CD14-positive monocyte (primary cell): ENCODE data around the gene MORN1. TPM values are rescaled to one million over a fixed set of nuclear protein-coding genes. Genes with fewer than 3 reads are reported as not detected.
A peak's percentile ranks its signal among the peaks of the same experiment; 100 is the strongest.

Source experiments
- DNase-seq, 3 donors: peaks; one replicate each; pipeline ENCODE4 v3.0.0-alpha.2; 2011 to 2022
- H2AFZ ChIP-seq: 2 replicates; pipeline ENCODE4 v1.6.0; 2012; ENCODE audit warnings: mild to moderate bottlenecking, low read depth, low read length, inconsistent platforms; ENCODE audit not compliant: insufficient read depth, poor library complexity, severe bottlenecking
- H3K27ac ChIP-seq, 2 donors: 1 replicate in 1 of 2; 2 replicates in 1 of 2; pipeline ENCODE4 v1.5.1; 2012 to 2013; ENCODE audit warnings: low read length in 2 of 2, control low read depth in 1 of 2, inconsistent platforms in 1 of 2, low read depth in 1 of 2, mild to moderate bottlenecking in 1 of 2
- H3K27me3 ChIP-seq, 2 donors: one replicate each; pipeline versions ENCODE4 v1.6.0 to v1.6.1; 2011 to 2013; ENCODE audit warnings: low read length in 2 of 2; ENCODE audit not compliant: control insufficient read depth in 2 of 2, insufficient read depth in 2 of 2
- H3K36me3 ChIP-seq, 2 donors: replicated peaks in 1 of 2; 1 replicate in 1 of 2; 2 replicates in 1 of 2; pipeline versions ENCODE4 v1.5.1 to v1.6.1; 2012 to 2013; ENCODE audit warnings: low read length in 2 of 2, control low read depth in 1 of 2, inconsistent platforms in 1 of 2, mild to moderate bottlenecking in 1 of 2; ENCODE audit not compliant: insufficient read depth in 2 of 2, control insufficient read depth in 1 of 2
- H3K4me1 ChIP-seq, 2 donors: 1 replicate in 1 of 2; 2 replicates in 1 of 2; pipeline versions ENCODE4 v1.5.1 to v1.6.1; 2012 to 2013; ENCODE audit warnings: low read length in 2 of 2, control low read depth in 1 of 2, inconsistent platforms in 1 of 2, mild to moderate bottlenecking in 1 of 2, moderate library complexity in 1 of 2; ENCODE audit not compliant: insufficient read depth in 2 of 2, control insufficient read depth in 1 of 2
- H3K4me2 ChIP-seq: replicated peaks from 2 replicates; pipeline ENCODE3; 2012; ENCODE audit warnings: low read length, moderate library complexity, mild to moderate bottlenecking; ENCODE audit not compliant: poor library complexity, severe bottlenecking; ENCODE audit errors: extremely low read depth
- H3K4me3 ChIP-seq, 3 experiments: fragments of 200-600 bp in 1 of 3; sonication (generic) in 1 of 3; replicated peaks in 1 of 3; 1 replicate in 2 of 3; 2 replicates in 1 of 3; pipeline ENCODE4 v1.5.1; 2011 to 2013; ENCODE audit warnings: low read length in 3 of 3, mild to moderate bottlenecking in 3 of 3, control low read depth in 2 of 3, low read depth in 2 of 3, inconsistent platforms in 1 of 3, moderate library complexity in 1 of 3
- H3K79me2 ChIP-seq: 2 replicates; pipeline ENCODE4 v1.6.0; 2012; ENCODE audit warnings: mild to moderate bottlenecking, control low read depth, inconsistent platforms, low read length, moderate library complexity; ENCODE audit not compliant: insufficient read depth
- H3K9ac ChIP-seq: 2 replicates; pipeline ENCODE4 v1.6.0; 2017; ENCODE audit warnings: low read length, mild to moderate bottlenecking; ENCODE audit not compliant: insufficient read depth, poor library complexity, severe bottlenecking
- H3K9me3 ChIP-seq, 2 donors: replicated peaks in 1 of 2; 1 replicate in 1 of 2; 2 replicates in 1 of 2; pipeline versions ENCODE4 v1.5.1 to v1.6.1; 2012 to 2013; ENCODE audit warnings: low read length in 2 of 2, control low read depth in 1 of 2; ENCODE audit not compliant: control insufficient read depth in 1 of 2, insufficient read depth in 1 of 2
- H4K20me1 ChIP-seq: 2 replicates; pipeline ENCODE4 v1.6.0; 2012; ENCODE audit warnings: mild to moderate bottlenecking, low read length, control low read depth, moderate library complexity; ENCODE audit not compliant: insufficient read depth
- H3K27ac Mint-ChIP-seq, 7 donors: one replicate each; pipeline ENCODE4 v1.8.0; 2020; ENCODE audit warnings: mild to moderate bottlenecking in 7 of 7, mixed read lengths in 7 of 7, moderate library complexity in 6 of 7, inconsistent platforms in 2 of 7
- H3K27me3 Mint-ChIP-seq, 3 donors: one replicate each; pipeline ENCODE4 v1.8.0; 2021 to 2022; ENCODE audit warnings: low read depth in 3 of 3, mild to moderate bottlenecking in 3 of 3, mixed read lengths in 3 of 3, moderate library complexity in 3 of 3, inconsistent platforms in 1 of 3
- H3K36me3 Mint-ChIP-seq, 2 donors: one replicate each; pipeline ENCODE4 v1.8.0; 2020; ENCODE audit warnings: mixed read lengths in 2 of 2, inconsistent platforms in 1 of 2, mild to moderate bottlenecking in 1 of 2
- H3K4me1 Mint-ChIP-seq: one replicate; pipeline ENCODE4 v1.8.0; 2020; ENCODE audit warnings: mild to moderate bottlenecking, mixed read lengths
- H3K4me3 Mint-ChIP-seq, 2 donors: one replicate each; pipeline ENCODE4 v1.8.0; 2020; ENCODE audit warnings: mild to moderate bottlenecking in 2 of 2, mixed read lengths in 2 of 2, moderate library complexity in 1 of 2
- H3K9me3 Mint-ChIP-seq, 7 donors: one replicate each; pipeline ENCODE4 v1.8.0; 2020 to 2022; ENCODE audit warnings: mixed read lengths in 7 of 7, mild to moderate bottlenecking in 6 of 7, moderate library complexity in 6 of 7, inconsistent platforms in 2 of 7
- whole genome bisulfite sequencing: methylation state at CpG from one replicate; pipeline ENCODE4 v1.1.5; 2013; ENCODE audit warnings: missing lambda C conversion rate; ENCODE audit not compliant: insufficient coverage; 5-methylcytosine and 5-hydroxymethylcytosine counted together
- intact Hi-C, 2 donors: fragments of 100-400 bp; cut with micrococcal nuclease; formaldehyde crosslinking; loops; one replicate each; pipeline versions ENCODE4 v1.15.0 to v1.15.1; 2023
- polyA plus RNA-seq, 3 donors: library from polyadenylated mRNA; depleted of rRNA in 1 of 3; unstranded in 2 of 3; stranded (reverse) in 1 of 3; fragments of 300-500 nt in 2 of 3; fragments of >200 nt in 1 of 3; fragmentation: Illumina TruSeq in 2 of 3; gene quantifications; 1 replicate in 2 of 3; 2 replicates in 1 of 3; pipeline ENCODE4 v1.2.3, GENCODE V29; 2012 to 2021
- TF ChIP-seq, protein P1 (sequence below): fragments of 200-600 bp; IDR thresholded peaks from one replicate; pipeline ENCODE4 v1.8.0; 2022; ENCODE audit warnings: antibody characterized with exemption, mild to moderate bottlenecking

Gene MORN1
- polyA plus RNA-seq, 3 donors, result 1.5 to 3.0 (median 1.7) TPM

DNA sequence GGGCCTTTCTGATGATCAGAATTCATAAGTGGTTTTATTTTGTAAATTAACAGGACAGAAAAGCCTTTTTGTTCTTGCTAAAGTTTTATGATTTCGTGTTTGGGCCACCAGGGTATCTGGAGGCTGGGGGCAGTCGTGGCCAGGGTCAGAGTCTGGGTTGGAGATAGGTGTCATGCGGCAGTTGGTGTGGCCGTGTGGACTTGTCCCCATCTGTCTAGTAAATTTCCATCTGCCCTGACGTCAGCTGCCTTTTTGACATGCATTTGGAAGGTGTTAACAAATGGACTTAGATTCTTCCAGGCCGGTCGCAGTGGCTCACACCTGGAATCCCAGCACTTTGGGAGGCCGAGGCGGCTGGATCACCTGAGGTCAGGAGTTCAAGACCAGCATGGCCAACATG, 106.4 kb downstream of the MORN1 start:
- Histone ChIP-seq H3K4me3 (no peak overlapping the region), H2AFZ (no peak overlapping the region), H3K27ac (no peak overlapping the region), H3K4me2 (no peak overlapping the region), H3K36me3 (no peaks in the 10 kb centered on the region), H3K9ac (no peak overlapping the region), H3K9me3 (peaks cover 0 to under 1% of the 10 kb centered on the region in 2 donors), H3K79me2 (peaks cover 21% of the 10 kb centered on the region), H3K27me3 (peaks cover 0 to 19% of the 10 kb centered on the region in 2 donors), H4K20me1 (peaks cover 83% of the 10 kb centered on the region), H3K4me1 (peaks cover 13 to 18% of the 10 kb centered on the region in 2 donors)
- DNase-seq, result no peak
- Mint-ChIP-seq H3K4me1 (peaks cover 15% of the 10 kb centered on the region), H3K9me3 (peaks cover 0 to 9% (median 5%) of the 10 kb centered on the region in 7 donors), H3K27me3 (peaks cover 29 to 35% (median 33%) of the 10 kb centered on the region in 3 donors), H3K36me3 (peaks cover 25 to 28% of the 10 kb centered on the region in 2 donors), H3K27ac (no peak overlapping the region), H3K4me3 (peak overlapping the region in 1 of 2 donors; percentile 4)
- intact Hi-C loops, result no loop called here
- WGBS, result 96% methylated on average over 7 of the region's 9 CpGs
- TF ChIP-seq, protein P1, sequence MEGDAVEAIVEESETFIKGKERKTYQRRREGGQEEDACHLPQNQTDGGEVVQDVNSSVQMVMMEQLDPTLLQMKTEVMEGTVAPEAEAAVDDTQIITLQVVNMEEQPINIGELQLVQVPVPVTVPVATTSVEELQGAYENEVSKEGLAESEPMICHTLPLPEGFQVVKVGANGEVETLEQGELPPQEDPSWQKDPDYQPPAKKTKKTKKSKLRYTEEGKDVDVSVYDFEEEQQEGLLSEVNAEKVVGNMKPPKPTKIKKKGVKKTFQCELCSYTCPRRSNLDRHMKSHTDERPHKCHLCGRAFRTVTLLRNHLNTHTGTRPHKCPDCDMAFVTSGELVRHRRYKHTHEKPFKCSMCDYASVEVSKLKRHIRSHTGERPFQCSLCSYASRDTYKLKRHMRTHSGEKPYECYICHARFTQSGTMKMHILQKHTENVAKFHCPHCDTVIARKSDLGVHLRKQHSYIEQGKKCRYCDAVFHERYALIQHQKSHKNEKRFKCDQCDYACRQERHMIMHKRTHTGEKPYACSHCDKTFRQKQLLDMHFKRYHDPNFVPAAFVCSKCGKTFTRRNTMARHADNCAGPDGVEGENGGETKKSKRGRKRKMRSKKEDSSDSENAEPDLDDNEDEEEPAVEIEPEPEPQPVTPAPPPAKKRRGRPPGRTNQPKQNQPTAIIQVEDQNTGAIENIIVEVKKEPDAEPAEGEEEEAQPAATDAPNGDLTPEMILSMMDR, result no peak

DNA sequence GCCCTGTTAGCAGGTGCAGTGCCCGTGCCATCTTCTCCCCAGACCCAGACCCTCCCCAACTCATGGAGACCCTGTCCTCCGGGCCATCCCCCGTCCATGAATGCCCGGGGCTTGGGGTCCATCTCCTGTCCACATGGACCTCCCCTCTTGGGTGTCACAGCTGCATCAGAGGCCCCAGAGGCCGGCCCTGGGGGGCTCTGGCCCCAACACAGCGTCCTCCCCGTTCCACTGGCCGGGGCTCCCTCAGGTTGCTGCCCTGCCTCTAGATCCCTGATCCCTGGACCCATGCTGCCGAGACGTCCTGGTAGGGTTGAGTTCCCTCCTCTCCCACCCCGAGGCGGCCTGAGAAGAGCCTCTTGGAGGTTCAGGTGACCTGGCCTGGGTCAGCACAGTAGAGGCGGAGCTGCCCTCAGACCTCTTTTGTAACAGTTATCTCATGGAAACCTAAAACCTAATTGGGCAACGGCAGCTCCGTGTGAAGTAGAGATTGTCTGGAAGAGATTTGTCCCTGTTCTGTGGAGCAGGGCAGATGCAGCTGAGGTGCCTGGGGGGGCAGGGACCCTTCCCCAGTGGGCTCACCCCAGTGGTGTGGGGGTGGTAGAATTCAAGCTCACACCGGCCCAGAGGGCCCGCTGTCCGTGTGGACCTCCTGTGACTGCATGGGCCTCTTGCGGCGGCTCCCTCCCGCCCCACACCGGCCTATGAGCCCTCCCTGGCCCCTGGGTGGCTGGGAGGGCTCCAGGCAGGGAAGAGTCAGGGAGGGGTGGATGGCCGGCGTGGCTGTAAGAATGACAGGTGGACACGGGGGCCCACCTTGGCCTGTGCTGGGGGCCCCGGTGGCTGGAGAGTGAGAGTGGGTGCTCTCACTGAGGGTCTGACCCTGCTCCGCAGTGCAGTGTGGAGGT, 107.1 kb downstream of the MORN1 start:
- intact Hi-C loops, result no loop called here
- H3K9ac ChIP-seq, result no peak overlapping the region
- peaks cover 83% of the 10 kb centered on the region for H4K20me1 ChIP-seq
- H3K4me2 ChIP-seq, result no peak overlapping the region
- WGBS, result 95% methylated on average over 13 of the region's 27 CpGs
- H3K27me3 ChIP-seq, result peaks cover 0 to 14% of the 10 kb centered on the region in 2 donors
- no peak overlapping the region for H3K27ac ChIP-seq
- peaks cover 16% of the 10 kb centered on the region for H3K79me2 ChIP-seq
- no peak for DNase-seq
- Mint-ChIP-seq H3K4me1 (peaks cover 14% of the 10 kb centered on the region), H3K27me3 (peaks cover 30 to 31% (median 31%) of the 10 kb centered on the region in 3 donors), H3K36me3 (peaks cover 24 to 28% of the 10 kb centered on the region in 2 donors), H3K9me3 (peaks cover 0 to 13% (median 9%) of the 10 kb centered on the region in 7 donors), H3K4me3 (peak overlapping the region in 1 of 2 donors; percentile 4), H3K27ac (no peak overlapping the region)
- TF ChIP-seq, protein P1, result no peak
- H3K9me3 ChIP-seq, result peaks cover 0 to 3% of the 10 kb centered on the region in 2 donors
- H3K36me3 ChIP-seq, result no peaks in the 10 kb centered on the region
- no peak overlapping the region for H2AFZ ChIP-seq
- H3K4me1 ChIP-seq, result peaks cover 10 to 14% of the 10 kb centered on the region in 2 donors
- H3K4me3 ChIP-seq, result no peak overlapping the region
